Kasumi-1 (cell line): Measurements from ENCODE around the gene GMEB2.
"Not testable (repeated sequence)": the region's sequence is repeated elsewhere in the genome, so short reads cannot be mapped to it uniquely, and the experiment has no call there.

Experiments
- DNase-seq, 2 experiments: peaks; one replicate each; lab custom pipeline; 2025; lab: John Stamatoyannopoulos, UW

Gene GMEB2

DNA sequence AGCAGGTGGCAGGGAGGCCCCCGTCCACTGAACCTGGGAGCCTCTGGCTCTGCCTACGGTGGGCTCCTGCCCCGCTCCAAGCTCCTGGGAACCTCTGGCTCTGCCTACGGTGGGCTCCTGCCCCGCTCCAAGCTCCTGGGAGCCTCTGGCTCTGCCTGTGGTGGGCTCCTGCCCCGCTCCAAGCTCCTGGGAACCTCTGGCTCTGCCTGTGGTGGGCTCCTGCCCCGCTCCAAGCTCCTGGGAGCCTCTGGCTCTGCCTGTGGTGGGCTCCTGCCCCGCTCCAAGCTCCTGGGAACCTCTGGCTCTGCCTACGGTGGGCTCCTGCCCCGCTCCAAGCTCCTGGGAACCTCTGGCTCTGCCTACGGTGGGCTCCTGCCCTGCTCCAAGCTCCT is 55.8 kb downstream of the GMEB2 start:
- not testable (repeated sequence) for DNase-seq

DNA sequence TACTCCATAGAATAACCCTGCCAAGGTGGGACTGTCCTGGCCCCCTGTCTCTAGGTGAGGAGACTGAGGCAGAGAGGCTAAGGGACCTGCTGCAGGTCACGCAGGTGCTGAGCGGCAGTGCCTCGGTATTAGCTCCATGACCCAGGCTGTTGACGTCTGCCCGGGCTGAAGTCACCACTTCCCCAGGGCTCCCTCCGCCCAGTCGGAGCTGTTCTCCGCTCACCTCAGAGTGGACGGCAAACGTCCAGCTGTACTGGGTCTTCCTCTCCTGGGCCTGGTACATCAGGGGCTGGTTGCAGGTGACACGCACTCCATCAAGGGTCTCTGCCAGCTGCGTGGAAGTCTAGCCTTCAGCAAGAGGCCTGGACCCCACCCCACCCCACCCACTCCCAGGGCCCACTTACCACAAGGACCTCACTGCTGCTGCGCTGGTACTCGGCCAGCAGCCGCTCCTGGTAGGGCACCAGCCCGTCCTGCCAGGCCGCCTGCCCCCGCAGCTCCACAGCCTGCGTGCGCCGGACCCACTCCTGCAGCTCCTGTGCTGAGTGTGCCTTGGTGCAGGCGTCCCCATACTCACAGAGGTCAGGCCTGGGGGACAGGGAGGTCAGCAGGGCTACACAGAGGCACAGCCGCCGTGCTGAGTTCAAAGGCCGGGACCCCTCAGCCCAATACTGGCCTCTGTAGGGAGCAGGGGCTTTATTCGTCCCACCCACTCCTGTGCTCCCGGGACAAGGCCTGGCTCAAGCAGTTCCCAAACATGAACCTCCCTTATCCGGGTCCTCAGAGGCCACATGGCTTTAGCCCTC is 56.4 kb downstream of the GMEB2 start:
- no peak for DNase-seq

DNA sequence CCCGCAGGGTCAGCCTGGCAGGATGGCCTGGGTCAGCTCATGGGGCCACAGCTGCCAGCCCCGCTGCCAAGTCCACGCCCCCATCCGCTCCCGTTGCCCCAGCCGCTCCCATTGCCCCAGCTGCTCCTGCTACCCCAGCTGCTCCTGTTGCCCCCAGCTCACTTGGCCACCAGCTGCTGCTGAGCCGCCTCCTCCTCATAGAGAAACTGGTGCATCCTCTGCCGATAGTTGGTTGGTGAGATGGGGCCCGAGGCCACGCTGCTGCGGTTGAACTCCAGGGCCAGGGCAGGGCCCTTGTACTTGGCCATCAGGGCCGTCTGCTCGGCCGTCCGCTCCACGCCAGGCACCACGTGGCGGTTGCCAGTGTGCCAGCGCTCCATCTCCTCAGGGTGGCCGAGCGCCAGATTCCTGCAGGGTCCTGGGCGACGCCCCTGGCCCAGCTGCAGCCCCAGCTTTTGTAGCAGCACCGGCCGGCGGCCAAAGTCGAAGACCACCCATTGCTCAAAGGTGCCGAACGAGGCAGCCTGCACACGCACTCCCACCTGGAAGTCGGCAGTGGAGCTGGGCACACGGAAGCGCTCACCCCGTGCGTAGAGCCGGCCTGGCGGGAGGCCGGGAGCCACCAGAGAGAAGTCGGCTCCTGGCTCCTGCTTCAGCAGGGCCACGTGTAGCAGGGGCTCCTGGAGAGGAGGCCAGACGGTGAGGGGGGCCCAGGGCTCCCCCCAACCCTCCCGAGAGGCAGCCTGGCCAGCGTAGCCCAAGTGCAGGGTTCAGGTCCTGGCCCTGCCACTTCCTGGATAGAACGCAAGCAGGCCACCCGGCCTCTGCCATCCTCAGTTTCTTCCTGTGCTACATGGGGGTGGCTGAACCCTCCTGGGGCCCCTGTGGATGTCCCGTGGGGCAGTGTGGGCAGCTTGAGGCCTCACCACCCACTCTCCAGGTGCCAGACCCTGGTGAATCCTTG is 57.6 kb downstream of the GMEB2 start:
- DNase-seq: peak; percentile 9 to 17

DNA sequence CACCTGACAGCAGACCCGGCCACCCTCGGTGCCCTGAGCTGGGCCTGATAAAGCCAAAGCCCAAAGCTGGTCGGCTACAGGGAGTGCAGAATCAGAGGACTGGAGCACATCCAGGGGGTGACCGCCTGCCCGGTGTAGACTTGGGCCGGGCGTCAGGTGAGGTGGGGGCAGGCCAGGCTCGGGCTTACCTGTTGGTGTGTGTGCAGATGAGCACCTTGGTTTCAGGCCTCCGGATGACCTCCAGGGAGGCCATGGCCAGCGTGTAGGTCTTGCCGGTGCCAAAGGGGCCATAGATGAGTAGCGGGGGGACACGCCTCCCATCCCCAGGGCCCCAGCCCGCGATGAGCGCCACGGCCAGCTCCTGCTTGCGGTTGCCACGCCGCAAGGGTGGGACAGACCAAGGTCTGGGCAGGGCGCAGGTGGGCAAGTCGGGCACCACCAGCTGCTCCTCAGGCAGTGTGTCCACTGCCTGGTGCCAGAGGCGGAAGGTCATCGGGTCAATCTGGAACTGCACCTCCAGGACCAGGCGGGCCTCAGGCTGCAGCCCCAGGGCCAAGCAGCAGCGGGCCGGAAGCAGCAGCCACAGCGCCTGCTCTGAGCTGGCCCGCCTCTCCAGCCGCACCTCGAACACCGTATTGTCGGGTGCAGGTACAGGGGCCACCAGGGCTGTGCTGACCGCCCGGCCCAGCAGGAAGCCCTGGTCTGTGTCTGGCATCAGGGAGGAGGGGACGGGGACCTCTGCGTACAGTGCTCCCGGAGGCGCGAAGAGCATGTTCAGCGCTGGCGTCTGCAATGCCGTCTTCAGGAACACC is 58.5 kb downstream of the GMEB2 start:
- no peak for DNase-seq

DNA sequence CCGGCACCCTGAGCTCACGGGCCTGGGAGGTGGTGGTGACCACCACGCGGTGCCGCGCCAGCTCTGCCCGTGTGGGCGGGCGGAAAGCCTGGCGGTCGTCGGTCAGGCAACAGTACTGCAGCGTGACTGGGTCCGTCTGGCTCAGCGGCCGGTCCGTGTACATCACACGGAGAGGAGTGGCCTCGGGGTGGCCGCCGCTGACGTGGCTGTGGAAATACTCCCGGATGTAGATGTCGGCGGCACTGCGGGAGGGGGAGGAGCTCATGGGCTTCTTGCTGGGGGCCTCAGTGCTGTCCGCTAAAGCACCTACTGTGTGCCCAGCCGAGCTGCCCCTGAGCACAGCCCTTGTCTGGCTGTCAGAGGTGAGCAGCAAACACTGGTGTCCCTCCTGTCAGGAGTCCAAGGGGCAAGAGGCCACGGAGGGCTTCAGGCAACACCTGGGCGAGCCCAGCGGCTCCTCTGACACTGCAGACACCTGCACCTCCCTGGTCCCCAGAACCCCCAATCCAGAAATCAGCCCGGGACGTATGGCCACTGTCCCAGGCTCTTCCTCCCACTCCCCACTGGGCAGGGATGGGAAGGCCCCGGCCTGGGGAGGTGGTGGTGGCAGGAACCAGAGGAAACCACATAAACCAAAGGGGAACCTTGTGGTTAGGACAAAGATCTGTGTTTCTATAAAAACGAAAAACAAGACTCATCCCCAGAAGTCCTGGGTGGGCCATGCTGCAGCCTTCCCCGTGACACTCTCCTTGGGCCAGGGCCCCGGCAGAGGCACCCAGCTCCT is 59.3 kb downstream of the GMEB2 start:
- DNase-seq: peak; percentile 56 to 68

DNA sequence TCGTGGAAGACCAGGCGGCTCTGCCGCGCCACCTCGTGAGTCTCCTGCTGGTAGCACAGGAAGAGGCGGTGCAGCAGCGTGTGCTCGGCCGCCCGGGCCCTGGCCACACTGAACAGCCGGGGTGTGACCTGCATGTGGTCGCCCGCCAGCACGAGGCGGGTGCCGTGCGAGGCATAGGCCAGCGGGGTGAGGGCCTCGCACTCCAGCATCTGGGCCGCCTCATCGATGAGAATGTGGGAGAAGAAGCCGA is 59.8 kb downstream of the GMEB2 start:
- no peak for DNase-seq

DNA sequence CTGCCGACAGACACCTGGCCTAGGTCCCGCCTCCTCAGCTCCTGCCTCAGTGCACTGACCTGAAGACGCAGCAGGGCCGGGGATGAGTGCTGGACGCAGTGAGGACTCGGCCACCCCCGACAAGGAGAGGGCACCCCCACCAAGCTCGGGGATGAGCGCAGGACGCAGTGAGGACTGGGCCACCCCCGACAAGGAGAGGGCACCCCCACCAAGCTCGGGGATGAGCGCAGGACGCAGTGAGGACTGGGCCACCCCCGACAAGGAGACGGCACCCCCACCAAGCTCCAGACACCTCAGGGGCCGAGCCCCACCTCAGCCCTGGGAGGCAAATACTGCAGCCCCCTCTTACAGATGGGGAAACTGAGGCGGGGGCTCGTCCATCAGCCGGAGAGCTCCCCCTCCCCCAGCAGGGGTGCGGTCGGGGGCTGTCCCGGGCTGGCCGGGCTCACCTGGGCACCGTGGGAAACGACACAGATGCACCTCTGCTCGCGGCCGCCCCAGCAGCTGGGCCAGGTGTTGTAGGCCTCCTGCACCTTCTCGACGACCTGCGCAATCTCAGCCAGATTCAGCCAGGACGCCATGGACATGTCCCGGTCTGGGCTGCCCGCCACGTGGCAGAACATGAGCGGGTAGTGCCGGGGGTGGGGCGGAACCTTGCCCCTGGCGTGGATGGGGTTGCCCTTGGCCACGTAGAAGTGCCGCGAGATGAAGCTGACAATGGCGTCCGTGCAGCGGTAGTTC is 60.3 kb downstream of the GMEB2 start:
- DNase-seq: no peak

DNA sequence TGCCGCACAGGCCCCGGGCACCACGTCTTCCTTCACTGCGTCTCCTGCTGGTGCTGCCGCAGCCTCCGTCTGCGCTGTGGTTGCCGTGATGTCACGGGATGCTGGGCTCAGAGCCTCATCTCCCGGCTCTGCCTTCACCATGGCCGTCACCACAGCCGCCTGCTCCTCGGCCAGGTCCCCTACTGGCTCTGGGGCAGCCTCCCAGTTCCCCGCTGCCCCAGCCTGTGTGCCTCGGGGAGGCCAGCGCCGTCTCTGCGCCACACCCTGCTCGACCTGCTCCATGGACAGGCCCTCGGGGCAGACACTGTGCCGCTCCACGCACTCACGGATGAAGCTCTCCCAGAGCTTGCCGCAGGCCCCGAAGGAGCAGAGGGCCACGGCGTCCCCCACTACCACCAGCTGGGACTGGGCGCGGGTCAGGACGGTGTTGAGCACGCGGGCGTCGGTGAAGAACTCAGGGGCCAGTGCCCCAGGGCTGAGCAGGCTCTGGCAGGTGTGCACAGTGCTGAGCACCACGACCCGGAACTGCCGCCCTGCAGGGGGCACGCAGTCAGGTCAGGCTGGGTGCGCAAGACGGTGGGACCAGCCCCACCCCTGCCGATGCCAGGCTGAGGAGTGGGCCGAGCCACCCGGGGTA is 61.1 kb downstream of the GMEB2 start:
- no peak for DNase-seq

DNA sequence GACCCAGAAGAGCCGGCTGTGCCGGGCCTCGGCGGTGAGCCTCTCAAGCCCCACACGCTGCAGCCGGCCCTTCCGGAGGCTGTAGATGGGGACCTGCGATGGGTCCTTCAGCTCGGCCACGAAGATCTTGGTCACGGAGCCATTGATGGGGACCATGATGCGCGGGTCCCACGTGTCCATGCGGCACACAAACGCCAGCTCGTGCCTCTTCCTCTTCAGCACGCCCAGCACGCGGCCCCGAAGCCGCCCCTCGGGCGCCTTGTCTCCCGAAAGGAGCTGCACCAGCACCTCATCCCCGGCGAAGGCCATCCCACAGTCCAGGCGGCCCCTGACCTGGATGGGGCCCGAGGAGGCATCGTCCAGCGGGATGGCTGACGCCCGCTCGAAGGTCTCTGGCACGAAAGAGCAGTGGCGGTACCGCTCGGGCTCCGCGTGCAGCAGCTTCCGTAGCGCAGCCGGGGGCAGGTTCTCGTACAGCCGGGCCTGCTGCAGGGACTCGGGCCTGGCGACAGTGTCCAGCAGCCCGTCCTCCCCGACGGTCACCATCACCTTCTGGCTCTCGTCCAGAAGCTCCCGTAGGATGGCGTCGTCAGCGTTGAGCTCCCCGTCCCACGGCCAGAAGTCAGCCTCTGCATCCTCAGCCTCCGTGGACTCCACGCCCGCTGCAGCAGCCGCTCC is 61.7 kb downstream of the GMEB2 start:
- DNase-seq: no peak

DNA sequence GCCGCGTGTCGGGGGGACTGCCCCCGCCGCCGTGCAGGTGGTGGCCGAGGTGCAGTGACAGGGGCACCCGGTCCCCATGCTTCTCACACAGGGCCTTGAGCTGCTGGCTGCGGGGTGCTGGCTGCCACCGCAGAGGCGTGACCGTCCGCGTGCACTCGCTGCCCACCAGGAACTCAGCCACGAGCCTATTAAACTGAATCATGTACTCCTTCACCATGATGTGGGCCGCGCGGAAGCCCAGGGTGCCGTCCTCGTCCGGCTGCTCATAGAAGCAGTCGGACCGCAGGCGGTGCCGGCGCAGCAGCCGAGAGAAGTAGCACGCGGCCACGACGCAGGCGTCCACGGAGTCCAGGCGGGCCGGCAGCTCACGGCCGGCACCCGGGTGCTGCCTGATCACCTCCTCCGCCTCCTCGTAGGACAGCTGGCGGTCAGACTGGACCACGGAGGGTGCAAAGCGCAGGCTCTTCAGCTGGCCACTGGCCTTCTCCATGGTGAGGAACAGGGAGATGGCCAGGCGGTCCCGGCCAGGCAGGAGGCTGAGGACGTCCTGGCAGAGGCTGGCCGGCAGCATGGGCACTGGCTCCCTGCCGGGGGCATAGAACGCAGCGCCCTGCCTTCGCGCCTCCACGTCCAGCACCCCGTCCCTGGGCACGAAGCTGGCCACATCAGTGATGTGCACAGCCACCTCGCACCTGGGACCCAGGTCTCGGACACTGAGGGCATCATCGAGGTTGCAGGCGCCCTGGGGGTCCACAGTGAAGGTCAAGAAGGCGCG is 62.7 kb downstream of the GMEB2 start:
- DNase-seq: no peak

DNA sequence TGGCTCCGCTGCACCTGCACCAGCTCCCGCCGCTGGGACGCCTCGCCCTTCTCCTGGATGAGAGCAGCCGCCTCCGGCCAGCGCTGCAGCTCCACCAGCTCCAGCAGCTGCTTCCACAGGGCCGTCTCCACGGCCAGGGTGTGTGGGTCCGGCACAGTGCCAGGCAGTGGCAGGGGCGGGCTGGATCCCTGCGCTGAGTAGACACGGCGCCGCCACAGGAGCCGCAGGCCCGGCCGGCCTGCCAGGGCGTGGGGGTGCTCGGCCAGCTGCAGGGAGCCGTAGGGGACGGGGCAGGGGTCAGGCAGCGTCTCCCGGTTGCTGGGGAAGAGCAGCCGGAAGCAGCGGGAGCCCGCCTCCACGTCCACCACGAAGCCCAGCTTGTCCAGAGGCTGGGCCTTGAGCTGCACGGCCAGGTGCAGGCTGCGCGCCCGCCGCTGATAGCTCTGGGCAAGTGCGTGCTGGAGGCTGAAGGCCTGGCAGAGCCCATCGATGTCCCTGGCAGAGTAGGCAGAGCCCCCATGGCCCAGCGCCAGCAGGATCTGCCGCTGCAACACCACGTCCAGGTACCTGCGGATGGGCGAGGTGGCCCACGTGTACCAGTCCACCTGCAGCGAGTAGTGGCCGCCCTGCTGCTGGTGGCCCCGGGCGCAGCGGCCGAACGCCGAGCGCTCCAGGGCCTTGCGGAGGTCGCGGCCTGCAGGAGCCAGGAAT is 63.5 kb downstream of the GMEB2 start:
- DNase-seq: no peak

DNA sequence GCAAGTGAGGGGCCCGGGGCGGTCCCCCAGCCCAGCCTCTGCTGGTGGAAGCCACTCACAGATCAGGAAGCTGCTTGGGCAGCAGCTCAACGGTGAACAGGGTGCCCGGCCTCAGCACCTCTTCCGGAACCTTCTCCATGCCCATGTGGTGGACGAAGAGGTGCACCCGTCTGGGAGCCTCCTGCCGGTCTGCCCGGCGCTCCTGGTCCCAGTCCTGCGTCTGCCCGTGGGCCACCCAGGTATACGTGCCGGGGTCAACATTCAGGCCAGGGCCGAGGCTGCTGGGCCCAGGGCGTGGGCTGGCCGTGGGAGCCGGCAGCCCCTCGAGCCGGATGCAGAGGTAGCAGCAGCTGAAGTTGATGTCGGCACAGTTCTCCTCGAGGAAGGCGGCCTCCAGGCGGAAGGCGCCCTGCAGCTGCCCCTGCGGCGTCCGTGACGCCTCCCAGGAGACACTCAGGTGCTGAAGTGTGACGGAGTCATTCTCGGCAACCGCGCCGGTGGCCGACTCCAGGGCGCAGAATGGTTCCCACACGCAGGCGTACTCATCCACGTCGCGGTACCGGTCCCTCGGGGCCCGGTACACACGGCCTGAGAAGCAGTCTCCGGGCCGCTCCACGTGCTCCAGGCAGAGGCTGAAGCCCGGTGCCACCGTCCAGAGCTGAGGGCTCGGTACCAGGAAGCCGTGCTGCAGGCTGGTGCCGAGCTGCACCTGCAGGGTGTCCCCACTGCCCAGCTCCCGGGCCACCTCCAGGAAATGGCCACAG is 64.3 kb downstream of the GMEB2 start:
- DNase-seq: no peak

DNA sequence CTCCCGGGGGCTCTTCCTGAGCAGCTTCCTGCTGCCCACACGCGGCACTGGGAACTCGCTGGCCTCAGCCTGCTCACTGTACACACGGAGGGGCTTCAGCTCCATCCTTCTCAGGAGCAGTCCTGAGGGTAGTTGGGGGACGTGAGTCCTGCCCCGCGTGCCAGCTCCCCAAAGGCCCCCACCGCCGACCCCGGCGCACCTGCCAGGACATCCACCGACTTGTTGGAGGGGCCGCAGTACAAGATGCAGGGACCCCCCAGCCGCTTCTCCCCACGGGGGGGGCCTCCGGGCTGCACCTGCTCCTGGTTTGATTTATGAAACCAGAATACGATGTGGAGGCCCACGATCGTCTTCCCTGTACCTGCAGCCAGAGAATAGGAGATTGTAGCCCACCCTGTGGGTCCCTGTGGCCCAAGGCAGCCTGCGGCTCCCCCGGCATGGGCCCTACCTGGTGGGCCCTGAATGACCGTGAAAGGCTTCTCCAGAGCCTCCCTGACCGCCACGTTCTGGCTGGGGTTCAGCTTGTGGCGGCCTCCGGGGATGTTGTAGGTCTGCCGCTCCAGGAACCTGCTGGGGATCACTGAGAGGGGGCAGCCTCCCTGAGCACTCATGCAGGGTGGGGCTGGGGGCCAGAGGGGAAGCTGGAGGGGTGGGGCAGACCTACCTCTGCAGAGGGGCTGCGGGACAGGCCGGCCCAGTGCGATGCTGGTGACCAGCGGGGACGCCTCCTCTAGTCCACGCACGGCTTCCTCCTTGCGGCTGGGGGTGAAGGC is 65.1 kb downstream of the GMEB2 start:
- DNase-seq: no peak

DNA sequence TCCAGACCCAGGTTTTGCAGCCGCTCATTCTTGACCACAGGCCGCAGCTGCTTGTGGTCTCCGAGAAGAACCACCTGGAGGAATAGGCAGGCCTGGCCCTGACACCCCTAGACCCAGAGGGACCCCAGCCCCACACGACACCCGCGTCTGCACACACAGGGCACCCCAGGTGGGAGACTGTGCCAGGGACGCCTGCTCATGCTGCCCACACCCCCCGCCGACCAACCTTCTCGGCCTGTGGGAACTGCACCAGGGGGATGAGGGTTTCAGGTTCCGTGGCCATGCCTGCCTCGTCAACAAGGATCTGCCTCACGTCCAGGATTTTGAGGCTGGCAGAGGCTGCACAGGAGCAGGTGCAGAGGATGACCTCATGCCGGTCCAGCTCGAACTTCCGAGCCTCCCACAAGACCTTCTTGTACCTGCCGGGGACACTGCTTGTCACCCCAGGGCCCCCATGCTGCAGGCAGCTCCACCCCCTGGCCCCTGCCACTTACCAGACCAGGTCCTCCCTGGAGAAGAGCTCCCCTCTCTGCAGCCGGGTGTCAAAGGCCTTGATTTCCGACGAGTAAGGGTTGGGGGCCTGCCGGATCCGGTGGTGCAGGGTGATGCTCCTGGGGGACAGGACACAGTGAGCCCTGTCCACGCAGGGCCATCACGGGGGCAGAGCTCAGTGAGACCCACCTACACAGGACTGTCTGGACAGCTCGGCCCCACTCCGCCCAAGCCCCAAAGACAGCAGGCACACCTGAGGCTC is 65.9 kb downstream of the GMEB2 start:
- DNase-seq: no peak

DNA sequence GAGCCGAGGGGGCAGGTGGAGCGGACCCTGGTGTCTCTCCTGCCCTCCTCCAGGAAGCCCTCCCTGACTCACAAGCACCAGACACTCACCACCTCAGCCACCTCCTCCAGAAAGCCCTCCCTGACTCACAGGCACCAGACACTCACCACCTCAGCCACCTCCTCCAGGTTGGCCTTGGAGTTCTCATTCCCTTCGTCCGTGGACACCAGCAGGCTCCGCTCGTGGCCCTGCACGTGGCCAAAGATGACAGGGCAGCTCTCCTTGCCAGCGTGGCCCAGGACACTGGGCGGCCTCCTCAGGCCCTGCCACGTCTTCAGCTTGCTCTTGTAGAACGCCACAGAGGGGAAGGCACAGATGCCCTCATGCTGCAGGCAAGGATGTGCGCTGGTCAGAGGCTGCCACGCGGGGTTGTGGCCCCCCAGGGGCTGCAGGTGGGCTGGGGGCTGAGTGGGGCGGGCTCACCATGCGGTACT is 66.5 kb downstream of the GMEB2 start:
- no peak for DNase-seq
